ENCODE measurements around the gene MGAT4B. TPM values are rescaled to one million over a fixed set of nuclear protein-coding genes. Genes with fewer than 3 reads are reported as not detected.

Gene MGAT4B
- total RNA-seq, 1 donor from 2014 or later = 120 TPM

DNA sequence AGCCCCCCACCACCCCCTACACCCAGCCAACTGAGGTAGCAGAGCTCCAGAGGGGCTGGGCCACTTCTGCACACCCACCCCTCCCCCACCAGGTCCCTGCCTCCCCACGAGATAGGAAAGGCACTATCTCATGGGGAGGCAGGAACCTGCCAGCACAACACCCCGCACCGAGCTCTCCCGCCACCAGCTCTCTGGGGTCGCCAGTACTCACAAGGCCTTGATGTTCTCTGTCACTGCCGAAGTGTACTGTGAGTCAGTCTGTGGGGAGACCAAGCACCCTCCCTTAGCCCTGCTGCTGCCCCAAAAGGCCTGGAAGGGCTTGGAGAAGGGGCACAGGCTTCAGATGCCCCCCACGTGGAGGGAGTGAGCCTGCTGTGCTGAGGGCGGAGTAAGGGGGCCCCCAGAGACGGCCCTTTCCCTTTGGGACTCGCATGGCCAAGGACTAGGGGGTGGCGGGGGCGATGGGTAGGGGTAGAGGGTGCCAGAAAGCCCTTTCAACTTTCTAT lies 5.9 kb downstream of the MGAT4B start:
- H3K4me3 Mint-ChIP-seq = no peak overlapping the region
- peaks cover 30% of the 10 kb centered on the region for H3K4me1 Mint-ChIP-seq
- TF ChIP-seq CTCF (conservative IDR thresholded peaks at IDR 0.05) = no peak
- peaks cover 7% of the 10 kb centered on the region for H3K36me3 Mint-ChIP-seq (ENCODE audit: low read depth)
- H3K27me3 Mint-ChIP-seq (ENCODE audit: low read depth) = peaks cover 5% of the 10 kb centered on the region
- no peaks in the 10 kb centered on the region for H3K9me3 Mint-ChIP-seq
- H3K27ac Mint-ChIP-seq (ENCODE audit: unreplicated experiment) = no peak overlapping the region
- DNase-seq (ENCODE audit: low read depth, low spot score) = no peak

DNA sequence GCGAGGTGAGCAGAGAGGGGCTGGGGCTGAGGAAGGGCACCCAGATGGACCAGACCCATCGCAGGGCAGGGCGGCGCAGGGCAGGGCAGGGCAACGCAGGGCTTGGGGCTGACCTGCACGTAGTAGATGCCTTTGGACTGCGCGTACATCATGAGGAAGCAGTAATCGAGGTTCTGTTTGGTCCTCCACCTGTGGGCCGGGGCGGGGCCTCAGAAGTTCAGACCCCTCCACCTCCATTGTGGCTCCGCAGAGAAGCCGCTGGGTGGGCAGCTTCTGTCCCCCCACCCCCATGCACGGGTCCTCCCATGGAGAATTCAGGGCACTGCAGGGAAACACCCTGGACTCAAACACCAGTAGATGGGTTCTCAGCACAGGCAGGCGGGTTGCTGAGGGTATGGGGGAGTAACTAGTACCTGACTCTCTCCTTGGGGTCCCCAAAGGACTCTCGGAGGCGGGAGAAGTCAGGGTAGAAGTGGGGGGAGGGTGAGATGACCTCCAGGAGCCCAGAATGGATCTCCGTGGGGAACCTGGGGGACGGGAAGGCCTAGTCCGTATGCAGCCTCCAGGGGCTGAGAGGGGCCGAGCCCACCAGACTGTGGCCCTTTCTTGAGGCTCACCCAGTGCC lies 6.5 kb downstream of the MGAT4B start:
- no peak for DNase-seq (ENCODE audit: low read depth, low spot score)
- H3K9me3 Mint-ChIP-seq = no peaks in the 10 kb centered on the region
- peaks cover 5% of the 10 kb centered on the region for H3K27me3 Mint-ChIP-seq (ENCODE audit: low read depth)
- peaks cover 7% of the 10 kb centered on the region for H3K36me3 Mint-ChIP-seq (ENCODE audit: low read depth)
- H3K27ac Mint-ChIP-seq (ENCODE audit: unreplicated experiment) = no peak overlapping the region
- H3K4me3 Mint-ChIP-seq = no peak overlapping the region
- no peak for TF ChIP-seq CTCF (conservative IDR thresholded peaks at IDR 0.05)
- H3K4me1 Mint-ChIP-seq = peaks cover 29% of the 10 kb centered on the region

DNA sequence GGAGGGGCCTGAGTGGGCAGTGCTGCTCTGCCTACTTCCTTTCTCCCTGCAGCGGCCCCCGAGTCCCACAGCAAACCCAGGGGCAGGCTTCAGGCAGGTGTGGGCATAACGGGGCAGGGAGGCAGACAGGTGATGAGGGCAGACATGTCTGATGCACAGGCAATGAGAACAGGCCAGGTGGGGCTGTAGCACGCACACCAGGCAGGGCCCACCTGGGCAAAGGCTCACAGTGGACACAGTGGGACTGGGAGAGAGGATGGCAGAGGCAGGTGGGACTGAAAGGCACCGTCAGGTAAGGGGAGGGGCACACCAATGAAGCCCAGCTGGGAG lies 7.1 kb downstream of the MGAT4B start:
- no peak for TF ChIP-seq CTCF (conservative IDR thresholded peaks at IDR 0.05)
- peaks cover 5% of the 10 kb centered on the region for H3K27me3 Mint-ChIP-seq (ENCODE audit: low read depth)

DNA sequence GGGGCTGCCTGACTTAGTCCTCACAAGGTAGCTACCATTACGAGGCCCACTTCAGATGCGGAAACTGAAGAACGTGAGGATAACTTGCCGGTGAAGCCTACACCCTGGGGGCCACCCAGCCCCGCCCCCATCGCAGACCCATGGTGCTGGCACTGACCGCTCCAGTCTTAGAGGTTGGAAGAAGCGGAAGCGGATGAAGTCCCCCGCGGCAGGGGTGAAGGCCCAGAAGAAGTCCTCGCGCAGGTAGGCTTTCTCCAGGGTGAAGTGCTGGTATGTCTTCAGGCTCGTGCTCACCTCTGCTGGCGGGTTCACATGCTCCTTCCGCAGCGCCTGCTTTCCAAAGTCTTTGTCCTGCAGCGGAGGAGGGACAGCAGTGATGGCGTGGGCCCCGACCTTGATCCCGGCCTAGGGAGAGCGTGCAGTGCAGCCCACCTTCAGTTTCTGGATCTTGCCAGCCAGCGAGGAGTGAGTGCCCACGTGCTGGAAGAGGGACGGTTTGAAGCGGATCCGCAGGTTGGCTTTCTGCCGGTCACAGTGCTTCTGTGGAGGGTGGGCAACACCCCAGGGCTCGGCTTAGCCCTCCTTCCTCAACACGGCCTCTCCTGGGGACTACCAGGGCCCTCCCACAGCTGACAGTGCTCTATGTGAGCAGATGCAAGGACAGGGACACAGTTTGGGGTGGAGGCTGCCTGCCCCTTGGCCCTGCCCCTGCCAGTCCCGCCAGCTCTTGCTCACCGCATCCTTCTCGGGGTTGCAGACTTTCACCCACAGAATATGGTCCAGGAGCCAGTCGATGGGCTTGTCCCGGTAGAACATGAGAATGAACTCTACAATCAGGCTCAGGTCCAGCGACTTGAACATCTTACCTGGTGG lies 7.7 kb downstream of the MGAT4B start:
- no peak for DNase-seq (ENCODE audit: low read depth, low spot score)
- H3K9me3 Mint-ChIP-seq = no peaks in the 10 kb centered on the region
- H3K4me3 Mint-ChIP-seq = peak overlapping the region; percentile 61
- H3K27me3 Mint-ChIP-seq (ENCODE audit: low read depth) = peaks cover 5% of the 10 kb centered on the region
- H3K4me1 Mint-ChIP-seq = peaks cover 17% of the 10 kb centered on the region
- peaks cover 7% of the 10 kb centered on the region for H3K36me3 Mint-ChIP-seq (ENCODE audit: low read depth)
- H3K27ac Mint-ChIP-seq (ENCODE audit: unreplicated experiment) = peak overlapping the region; percentile 35
- TF ChIP-seq CTCF (conservative IDR thresholded peaks at IDR 0.05) = no peak

More for the DNA sequence above, 7.1 kb downstream of the MGAT4B start:
- peaks cover 23% of the 10 kb centered on the region for H3K4me1 Mint-ChIP-seq
- peak overlapping the region; percentile 61 for H3K4me3 Mint-ChIP-seq
- peak overlapping the region; percentile 35 for H3K27ac Mint-ChIP-seq (ENCODE audit: unreplicated experiment)
- H3K9me3 Mint-ChIP-seq = no peaks in the 10 kb centered on the region
- H3K36me3 Mint-ChIP-seq (ENCODE audit: low read depth) = peaks cover 7% of the 10 kb centered on the region
- no peak for DNase-seq (ENCODE audit: low read depth, low spot score)

- H3K4me1 Mint-ChIP-seq = peaks cover 14% of the 10 kb centered on the region
- no peak for DNase-seq (ENCODE audit: low read depth, low spot score)
- H3K9me3 Mint-ChIP-seq = no peaks in the 10 kb centered on the region
- H3K36me3 Mint-ChIP-seq (ENCODE audit: low read depth) = peaks cover 7% of the 10 kb centered on the region
- no peak for TF ChIP-seq CTCF (conservative IDR thresholded peaks at IDR 0.05)
- H3K27ac Mint-ChIP-seq (ENCODE audit: unreplicated experiment) = no peak overlapping the region
- H3K27me3 Mint-ChIP-seq (ENCODE audit: low read depth) = peaks cover 5% of the 10 kb centered on the region
- H3K4me3 Mint-ChIP-seq = no peak overlapping the region
Observed at GRCh38 chr5:179798144-179798770, 8.4 kb downstream of the MGAT4B start.
